IPS DF 6.9 (cell line): ENCODE measurements around the gene TPSG1.
"Not testable (repeated sequence)": the region's sequence is repeated elsewhere in the genome, so short reads cannot be mapped to it uniquely, and the experiment has no call there.

Experiments used
- DNase-seq: peaks from one replicate; pipeline ENCODE4 v3.0.0-alpha.2; 2013; ENCODE audit warnings: low read depth, low spot score
- H3K27ac ChIP-seq: one replicate; pipeline ENCODE4 v1.5.1; 2013; ENCODE audit warnings: low read length, control low read depth
- H3K27me3 ChIP-seq: 2 replicates; pipeline ENCODE4 v1.6.1; 2013; ENCODE audit warnings: mild to moderate bottlenecking, low read length; ENCODE audit not compliant: control insufficient read depth, insufficient read depth
- H3K36me3 ChIP-seq: 2 replicates; pipeline ENCODE4 v1.6.1; 2013; ENCODE audit warnings: low read length; ENCODE audit not compliant: control insufficient read depth, insufficient read depth
- H3K4me1 ChIP-seq: 2 replicates; pipeline ENCODE4 v1.6.1; 2013; ENCODE audit warnings: low read length; ENCODE audit not compliant: control insufficient read depth, insufficient read depth
- H3K4me3 ChIP-seq: 2 replicates; pipeline ENCODE4 v1.5.1; 2013; ENCODE audit warnings: mild to moderate bottlenecking, low read length
- H3K9me3 ChIP-seq: 2 replicates; pipeline ENCODE4 v1.6.1; 2013; ENCODE audit warnings: low read length, inconsistent platforms; ENCODE audit not compliant: control insufficient read depth, insufficient read depth
- WGBS: extraction: QIAGEN DNeasy Blood & Tissue Kit; methylation state at CpG from one replicate; pipeline ENCODE4 v1.1.7; 2013; ENCODE audit warnings: mixed read lengths, missing lambda C conversion rate; ENCODE audit not compliant: insufficient read length, insufficient coverage; 5-methylcytosine and 5-hydroxymethylcytosine counted together

The TPSG1 gene

GRCh38 chr16:1243907-1244850 is 19.1 kb upstream of the TPSG1 start:
- not testable (repeated sequence) for H3K9me3 ChIP-seq

GRCh38 chr16:1243363-1243762 is 18.3 kb upstream of the TPSG1 start:
- H3K9me3 ChIP-seq, H3K36me3 ChIP-seq, H3K27ac ChIP-seq, H3K4me1 ChIP-seq, H3K4me3 ChIP-seq, H3K27me3 ChIP-seq, DNase-seq: not testable (repeated sequence)
- no CpG with 5 or more reads among the region's 11 CpGs for WGBS

More at GRCh38 chr16:1243907-1244850, 19.1 kb upstream of the TPSG1 start:
- WGBS = no CpG with 5 or more reads among the region's 32 CpGs
- H3K4me1 ChIP-seq, H3K36me3 ChIP-seq, H3K27me3 ChIP-seq, H3K27ac ChIP-seq, H3K4me3 ChIP-seq, DNase-seq: not testable (repeated sequence)

- not testable (repeated sequence) for H3K4me1 ChIP-seq, H3K4me3 ChIP-seq, H3K9me3 ChIP-seq, H3K36me3 ChIP-seq, DNase-seq, H3K27ac ChIP-seq, H3K27me3 ChIP-seq
- WGBS = no CpG with 5 or more reads among the region's 15 CpGs
Measured at GRCh38 chr16:1241081-1241480, 16.0 kb upstream of the TPSG1 start.

DNA sequence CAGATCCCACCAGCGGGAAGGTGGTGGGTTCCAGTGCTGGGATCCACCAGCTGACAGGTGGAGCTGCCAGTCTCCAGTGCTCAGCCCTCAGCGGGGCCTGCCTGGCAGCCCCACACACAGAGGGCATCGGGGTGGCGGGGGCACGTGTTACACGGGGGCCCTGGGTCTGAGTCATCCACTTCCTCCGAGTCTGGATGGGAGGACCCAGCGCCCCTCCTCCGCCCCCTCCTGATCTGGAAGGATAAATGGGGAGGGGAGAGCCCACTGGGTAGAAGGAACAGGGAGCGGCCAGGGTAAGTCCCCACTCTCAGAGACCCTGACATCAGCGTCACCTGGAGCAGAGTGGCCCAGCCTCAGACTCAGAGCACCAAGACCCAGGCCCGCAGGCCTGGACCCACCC is 15.4 kb upstream of the TPSG1 start, which contains the start of gene TPSAB1:
Gene TPSAB1 (plus strand): TSS at position 270 of the 400 bp plus-strand sequence. CDS start 234 bp downstream, outside the sequence.
- DNase-seq, H3K27ac ChIP-seq, H3K9me3 ChIP-seq, H3K4me3 ChIP-seq, H3K27me3 ChIP-seq, H3K36me3 ChIP-seq, H3K4me1 ChIP-seq: not testable (repeated sequence)
- WGBS = no CpG with 5 or more reads among the region's 12 CpGs

DNA sequence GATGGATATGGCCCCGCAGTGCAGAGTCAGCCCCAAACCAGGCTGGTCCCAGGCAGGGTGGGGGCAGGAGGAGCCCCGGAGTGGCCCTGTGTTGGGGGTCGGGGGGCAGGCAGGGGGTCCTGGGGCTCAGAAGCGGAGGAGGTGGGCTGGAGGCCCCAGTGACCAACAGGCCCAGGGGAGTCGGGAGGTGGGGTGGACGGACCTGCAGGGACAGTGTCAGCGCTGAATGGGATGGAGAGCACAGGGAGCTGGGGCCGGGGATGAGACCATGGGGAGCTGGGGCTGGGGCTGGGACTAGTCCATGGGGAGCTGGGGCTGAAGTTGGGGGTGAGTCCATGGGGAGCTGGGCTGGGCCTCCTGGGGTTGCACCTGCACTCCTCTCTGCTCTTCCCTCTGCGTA is 14.5 kb upstream of the TPSG1 start:
- DNase-seq, H3K4me1 ChIP-seq, H3K4me3 ChIP-seq, H3K27ac ChIP-seq, H3K36me3 ChIP-seq, H3K27me3 ChIP-seq, H3K9me3 ChIP-seq: not testable (repeated sequence)
- WGBS = no CpG with 5 or more reads among the region's 9 CpGs

- not testable (repeated sequence) for H3K27me3 ChIP-seq, H3K9me3 ChIP-seq, DNase-seq, H3K4me1 ChIP-seq, H3K36me3 ChIP-seq, H3K27ac ChIP-seq, H3K4me3 ChIP-seq
- no CpG with 5 or more reads among the region's 23 CpGs for WGBS
Measured at GRCh38 chr16:1238909-1239308, 13.8 kb upstream of the TPSG1 start.

- no peaks in the 10 kb centered on the region for H3K27me3 ChIP-seq
- H3K4me1 ChIP-seq = no peaks in the 10 kb centered on the region
- no peaks in the 10 kb centered on the region for H3K9me3 ChIP-seq
- no CpG with 5 or more reads among the region's 9 CpGs for WGBS
- H3K27ac ChIP-seq = no peak overlapping the region
- H3K4me3 ChIP-seq = no peak overlapping the region
- no peak for DNase-seq
- no peaks in the 10 kb centered on the region for H3K36me3 ChIP-seq
Measured at GRCh38 chr16:1237990-1238389, 12.9 kb upstream of the TPSG1 start.

DNA sequence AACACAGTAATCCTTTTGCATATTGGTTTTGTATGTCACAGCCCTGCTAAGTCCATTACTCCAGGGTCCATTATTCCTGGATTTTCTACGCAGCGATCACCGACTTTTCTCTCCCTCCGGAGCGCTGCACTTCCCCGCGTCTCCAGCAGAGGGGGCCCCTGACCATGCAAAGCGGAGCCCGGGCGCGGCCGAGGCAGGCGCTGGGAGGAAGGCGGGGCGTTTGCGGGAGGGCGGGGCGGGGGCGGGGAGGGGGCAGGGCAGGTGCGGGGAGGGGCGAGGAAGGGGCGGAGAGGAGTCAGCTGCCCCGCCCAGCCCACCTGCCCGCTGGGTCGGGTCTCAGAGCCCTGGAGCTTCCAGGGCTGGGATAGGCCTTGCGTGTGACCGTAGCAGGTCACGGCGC is 11.6 kb upstream of the TPSG1 start:
- not testable (repeated sequence) for H3K9me3 ChIP-seq, DNase-seq, H3K27ac ChIP-seq, H3K36me3 ChIP-seq, H3K27me3 ChIP-seq, H3K4me1 ChIP-seq, H3K4me3 ChIP-seq
- WGBS = no CpG with 5 or more reads among the region's 29 CpGs

GRCh38 chr16:1232049-1232748 is 7.1 kb upstream of the TPSG1 start:
- no CpG with 5 or more reads among the region's 47 CpGs for WGBS
- not testable (repeated sequence) for H3K27me3 ChIP-seq, H3K4me3 ChIP-seq, DNase-seq, H3K9me3 ChIP-seq, H3K4me1 ChIP-seq, H3K36me3 ChIP-seq, H3K27ac ChIP-seq

DNA sequence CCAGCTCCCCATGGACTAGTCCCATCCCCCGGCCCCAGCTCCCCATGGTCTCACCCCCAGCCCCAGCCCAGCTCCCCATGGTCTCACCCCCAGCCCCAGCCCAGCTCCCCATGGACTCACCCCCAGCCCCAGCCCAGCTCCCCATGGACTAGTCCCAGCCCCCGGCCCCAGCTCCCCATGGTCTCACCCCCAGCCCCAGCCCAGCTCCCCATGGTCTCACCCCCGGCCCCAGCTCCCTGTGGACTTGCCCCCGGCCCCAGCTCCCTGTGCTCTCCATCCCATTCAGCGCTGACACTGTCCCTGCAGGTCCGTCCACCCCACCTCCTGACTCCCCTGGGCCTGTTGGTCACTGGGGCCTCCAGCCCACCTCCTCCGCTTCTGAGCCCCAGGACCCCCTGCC is 6.2 kb upstream of the TPSG1 start:
- not testable (repeated sequence) for H3K4me3 ChIP-seq, H3K4me1 ChIP-seq, H3K27ac ChIP-seq, H3K36me3 ChIP-seq, DNase-seq, H3K9me3 ChIP-seq, H3K27me3 ChIP-seq
- WGBS = no CpG with 5 or more reads among the region's 7 CpGs
